A673 (cell line): ENCODE data around the gene COL4A4. TPM values are rescaled to one million over a fixed set of nuclear protein-coding genes. Genes with fewer than 3 reads are reported as not detected.

Source experiments
- BruUV-seq: library from RNA; stranded (reverse); fragments of 400-500 nt; replicated peaks from 2 replicates; lab custom pipeline; 2021; lab: Mats Ljungman, UMichigan
- CTCF ChIA-PET: fragments of 300-600 bp; sonication (Branson Sonifier 250); formaldehyde crosslinking; loops from one replicate; lab custom pipeline; 2022; ENCODE audit warnings: antibody characterized with exemption; lab: Charles Lee
- POLR2A ChIA-PET: fragments of 300-600 bp; sonication (Branson Sonifier 250); formaldehyde crosslinking; loops from one replicate; lab custom pipeline; 2022; ENCODE audit warnings: antibody characterized with exemption; ENCODE audit not compliant: low non-redundant PET; lab: Charles Lee
- DNase-seq: peaks from one replicate; pipeline ENCODE4 v3.0.0-alpha.2; 2015; ENCODE audit warnings: low spot score
- H3K27ac ChIP-seq: fragments of 200-600 bp; sonication (generic); 2 replicates; pipeline ENCODE4 v1.5.1; 2016; ENCODE audit warnings: mixed run types, low read depth, mild to moderate bottlenecking, mixed read lengths, antibody characterized with exemption, low read length; ENCODE audit not compliant: poor library complexity, severe bottlenecking
- H3K27me3 ChIP-seq: fragments of 200-600 bp; sonication (generic); replicated peaks from 2 replicates; pipeline ENCODE4 v1.6.1; 2017; ENCODE audit warnings: mixed run types, low read depth, mild to moderate bottlenecking, mixed read lengths, antibody characterized with exemption, low read length; ENCODE audit not compliant: insufficient read depth, poor library complexity
- H3K36me3 ChIP-seq: fragments of 200-600 bp; sonication (generic); 2 replicates; pipeline ENCODE4 v1.6.1; 2016; ENCODE audit warnings: mixed run types, mild to moderate bottlenecking, mixed read lengths, antibody characterized with exemption, low read length; ENCODE audit not compliant: insufficient read depth, poor library complexity, severe bottlenecking
- H3K4me1 ChIP-seq: fragments of 200-600 bp; sonication (generic); 2 replicates; pipeline ENCODE4 v1.6.1; 2017; ENCODE audit warnings: mixed run types, mild to moderate bottlenecking, mixed read lengths, antibody characterized with exemption, low read length; ENCODE audit not compliant: insufficient read depth, poor library complexity, severe bottlenecking
- H3K4me3 ChIP-seq: fragments of 200-600 bp; sonication (generic); 2 replicates; pipeline ENCODE4 v1.5.1; 2016; ENCODE audit warnings: low read depth, mixed run types, mild to moderate bottlenecking, mixed read lengths, low read length; ENCODE audit not compliant: poor library complexity, severe bottlenecking
- H3K9me3 ChIP-seq: fragments of 200-600 bp; sonication (generic); 2 replicates; pipeline ENCODE4 v1.6.1; 2016; ENCODE audit warnings: mixed run types, low read depth, mild to moderate bottlenecking, mixed read lengths, antibody characterized with exemption, low read length; ENCODE audit not compliant: poor library complexity, severe bottlenecking
- CTCF ChIP-seq: fragments of 300-800, 200-600 bp; sonication (generic); conservative IDR thresholded peaks from 2 replicates; pipeline ENCODE4 v1.5.1; 2017; ENCODE audit warnings: low read depth, mild to moderate bottlenecking, antibody characterized with exemption, low read length, moderate library complexity, mixed read lengths
- EZH2 ChIP-seq: fragments of 200-600 bp; sonication (generic); IDR thresholded peaks from 2 replicates; pipeline ENCODE4 v1.6.1; 2017; ENCODE audit warnings: borderline replicate concordance, low read depth, mild to moderate bottlenecking, mixed read lengths, antibody characterized with exemption, low read length; ENCODE audit not compliant: poor library complexity, severe bottlenecking
- intact Hi-C: fragments of 100-400 bp; cut with micrococcal nuclease; formaldehyde crosslinking; loops from one replicate; pipeline ENCODE4 v1.10.0; 2022; ENCODE audit not compliant: unreplicated experiment
- total RNA-seq: library from RNA; stranded (reverse); gene quantifications from 2 replicates; pipeline ENCODE4 v1.2.3, GENCODE V29; 2021

Gene COL4A4
- total RNA-seq, 1 experiment from 2014 or later = not detected

- H3K4me3 ChIP-seq = no peak overlapping the region
- no peaks in the 10 kb centered on the region for H3K27me3 ChIP-seq
- no TSS peak for BruUV-seq
- H3K27ac ChIP-seq = no peak overlapping the region
- intact Hi-C loops = no loop called here
- DNase-seq = no peak
- ChIA-PET CTCF (no interaction called here), POLR2A (no interaction called here)
- H3K4me1 ChIP-seq = peaks cover 13% of the 10 kb centered on the region
- H3K9me3 ChIP-seq = no peaks in the 10 kb centered on the region
- TF ChIP-seq EZH2 (no peak), CTCF (no peak)
- no peaks in the 10 kb centered on the region for H3K36me3 ChIP-seq
These were observed 164.3 kb downstream of the COL4A4 start for GRCh38 chr2:226999661-227000060.

- intact Hi-C loops = no loop called here
- no peak for DNase-seq
- no peak overlapping the region for H3K27ac ChIP-seq
- ChIA-PET POLR2A (no interaction called here), CTCF (no interaction called here)
- peaks cover 13% of the 10 kb centered on the region for H3K4me1 ChIP-seq
- no TSS peak for BruUV-seq
- no peaks in the 10 kb centered on the region for H3K9me3 ChIP-seq
- H3K27me3 ChIP-seq = no peaks in the 10 kb centered on the region
- no peaks in the 10 kb centered on the region for H3K36me3 ChIP-seq
- TF ChIP-seq CTCF (no peak), EZH2 (no peak)
- H3K4me3 ChIP-seq = no peak overlapping the region
These were observed 168.4 kb downstream of the COL4A4 start for GRCh38 chr2:226995625-226996041.

GRCh38 chr2:226994775-226995174 lies 169.2 kb downstream of the COL4A4 start:
- intact Hi-C loops = no loop called here
- H3K27me3 ChIP-seq = no peaks in the 10 kb centered on the region
- CTCF ChIA-PET = no interaction called here
- POLR2A ChIA-PET = no interaction called here
- no peak for DNase-seq
- H3K4me1 ChIP-seq = peaks cover 8% of the 10 kb centered on the region
- no peak overlapping the region for H3K27ac ChIP-seq
- no peaks in the 10 kb centered on the region for H3K9me3 ChIP-seq
- no peak overlapping the region for H3K4me3 ChIP-seq
- BruUV-seq = no TSS peak
- TF ChIP-seq CTCF (no peak), EZH2 (no peak)
- no peaks in the 10 kb centered on the region for H3K36me3 ChIP-seq
